Measurements from ENCODE around the gene CCDC85C. TPM values are rescaled to one million over a fixed set of nuclear protein-coding genes. Genes with fewer than 3 reads are reported as not detected.

CCDC85C gene
- total RNA-seq, 2 experiments from 2014 or later: 6.4 to 15.0 TPM

DNA sequence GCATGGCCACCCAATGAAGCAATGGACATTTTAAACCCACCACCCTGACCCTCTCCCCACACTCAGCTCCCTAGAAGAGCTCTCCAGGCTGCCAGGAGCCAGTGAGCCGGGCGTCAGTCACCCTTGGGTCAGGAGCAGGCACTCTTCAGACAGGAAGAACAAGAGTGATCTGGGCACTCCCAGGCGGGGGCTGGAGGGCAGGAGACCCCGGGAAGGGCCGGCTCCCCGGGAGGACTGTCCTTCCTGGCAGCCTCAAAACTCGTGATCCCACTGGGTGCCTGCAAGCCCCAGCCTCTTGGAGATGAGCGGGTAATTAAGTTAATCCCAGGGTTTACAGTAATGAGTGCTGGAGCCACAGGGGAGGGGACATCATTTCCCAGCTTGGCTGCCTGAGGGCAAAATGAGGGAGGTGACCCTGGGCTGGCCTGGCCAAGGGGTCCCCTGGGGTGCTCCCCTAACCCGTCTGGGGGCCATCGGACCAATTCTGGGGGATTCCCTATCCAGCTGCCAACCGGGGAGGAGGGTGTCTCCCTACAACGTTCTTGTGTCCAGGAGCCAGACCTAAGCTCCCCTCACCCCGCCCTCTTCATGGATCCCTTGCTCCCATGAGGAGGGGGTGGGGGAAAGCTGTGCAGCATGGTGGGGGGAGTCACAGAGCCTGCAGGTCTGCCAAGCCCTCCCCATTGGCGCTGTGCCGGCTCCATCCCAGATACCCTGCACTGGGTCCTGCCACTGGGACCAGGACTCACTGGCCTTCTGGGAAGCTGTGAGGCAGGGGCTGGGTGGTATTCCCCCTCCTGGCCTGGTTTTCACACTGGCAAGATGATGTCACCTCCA is 63.6 kb downstream of the CCDC85C start:
- Histone ChIP-seq H4K20me1 (ENCODE audit: insufficient read depth, low read length) (no peaks in the 10 kb centered on the region; the same call in 1 of the 2 replicates), H3K9me2 (ENCODE audit: insufficient read depth, low read length) (no peaks in the 10 kb centered on the region), H3K4me2 (ENCODE audit: low read length) (no peak overlapping the region), H3K9me3 (ENCODE audit: low read length) (no peaks in the 10 kb centered on the region), H3K79me2 (ENCODE audit: insufficient read depth, low read depth, low read length) (no peaks in the 10 kb centered on the region), H3K4me1 (ENCODE audit: insufficient read depth, low read length, poor library complexity, severe bottlenecking) (no peaks in the 10 kb centered on the region), H3K4me3 (ENCODE audit: low read depth, low read length, poor library complexity, severe bottlenecking) (no peak overlapping the region), H3K27ac (ENCODE audit: low read depth, low read length, poor library complexity, severe bottlenecking) (no peak overlapping the region), H3K36me3 (ENCODE audit: insufficient read depth, low read length) (no peaks in the 10 kb centered on the region), H2AFZ (ENCODE audit: low read length) (no peak overlapping the region)
- CTCF ChIA-PET (ENCODE audit: unreplicated experiment): no interaction called here
- intact Hi-C loops (cut with micrococcal nuclease; ENCODE audit: unreplicated experiment): no loop called here
- no TSS peak for BruUV-seq (replicated peaks)
- POLR2A ChIA-PET: interaction anchor here (0.6 to 0.7 kb wide), 2 partner anchors 128 to 147 kb away, joined by 3 read pairs; no protein-coding TSS in a partner anchor
- TF ChIP-seq EZH2phosphoT487 (IDR thresholded peaks at IDR 0.05; ENCODE audit: borderline replicate concordance, low read depth, low read length): no peak
- TF ChIP-seq, protein P1, sequence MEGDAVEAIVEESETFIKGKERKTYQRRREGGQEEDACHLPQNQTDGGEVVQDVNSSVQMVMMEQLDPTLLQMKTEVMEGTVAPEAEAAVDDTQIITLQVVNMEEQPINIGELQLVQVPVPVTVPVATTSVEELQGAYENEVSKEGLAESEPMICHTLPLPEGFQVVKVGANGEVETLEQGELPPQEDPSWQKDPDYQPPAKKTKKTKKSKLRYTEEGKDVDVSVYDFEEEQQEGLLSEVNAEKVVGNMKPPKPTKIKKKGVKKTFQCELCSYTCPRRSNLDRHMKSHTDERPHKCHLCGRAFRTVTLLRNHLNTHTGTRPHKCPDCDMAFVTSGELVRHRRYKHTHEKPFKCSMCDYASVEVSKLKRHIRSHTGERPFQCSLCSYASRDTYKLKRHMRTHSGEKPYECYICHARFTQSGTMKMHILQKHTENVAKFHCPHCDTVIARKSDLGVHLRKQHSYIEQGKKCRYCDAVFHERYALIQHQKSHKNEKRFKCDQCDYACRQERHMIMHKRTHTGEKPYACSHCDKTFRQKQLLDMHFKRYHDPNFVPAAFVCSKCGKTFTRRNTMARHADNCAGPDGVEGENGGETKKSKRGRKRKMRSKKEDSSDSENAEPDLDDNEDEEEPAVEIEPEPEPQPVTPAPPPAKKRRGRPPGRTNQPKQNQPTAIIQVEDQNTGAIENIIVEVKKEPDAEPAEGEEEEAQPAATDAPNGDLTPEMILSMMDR (conservative IDR thresholded peaks at IDR 0.05; ENCODE audit: low read length): no peak
- DNase-seq (ENCODE audit: low spot score): no peak

DNA sequence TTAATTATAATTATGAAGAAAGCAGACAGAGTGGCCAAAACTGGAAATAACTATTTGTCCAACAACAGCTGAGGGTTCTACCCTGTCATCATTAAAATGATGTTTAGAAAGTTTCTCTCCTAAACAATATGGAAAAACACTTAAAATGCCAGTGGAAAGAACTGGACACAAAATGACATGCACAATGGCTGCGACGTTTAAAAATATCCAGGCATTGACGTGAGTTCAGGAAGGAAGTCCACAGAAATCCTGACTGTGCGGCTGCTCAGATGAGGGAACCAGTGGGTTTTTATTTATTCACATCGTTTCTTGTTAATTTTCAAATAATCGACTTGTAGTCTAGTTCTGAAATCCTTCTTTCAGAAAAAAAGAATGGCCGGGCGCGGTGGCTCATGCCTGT is 64.5 kb downstream of the CCDC85C start:
- H3K79me2 ChIP-seq (ENCODE audit: insufficient read depth, low read depth, low read length): no peaks in the 10 kb centered on the region
- no peak overlapping the region for H3K4me2 ChIP-seq (ENCODE audit: low read length)
- no peak overlapping the region for H3K27ac ChIP-seq (ENCODE audit: low read depth, low read length, poor library complexity, severe bottlenecking)
- no peaks in the 10 kb centered on the region; the same call in 1 of the 2 replicates for H4K20me1 ChIP-seq (ENCODE audit: insufficient read depth, low read length)
- H3K4me3 ChIP-seq (ENCODE audit: low read depth, low read length, poor library complexity, severe bottlenecking): no peak overlapping the region
- no peaks in the 10 kb centered on the region for H3K9me3 ChIP-seq (ENCODE audit: low read length)
- H2AFZ ChIP-seq (ENCODE audit: low read length): no peak overlapping the region
- BruUV-seq (replicated peaks): no TSS peak
- ChIA-PET POLR2A (interaction anchor here (0.7 kb wide), 1 partner anchor 148 kb away, joined by 3 read pairs; no protein-coding TSS in a partner anchor), CTCF (ENCODE audit: unreplicated experiment) (no interaction called here)
- H3K4me1 ChIP-seq (ENCODE audit: insufficient read depth, low read length, poor library complexity, severe bottlenecking): no peaks in the 10 kb centered on the region
- no peaks in the 10 kb centered on the region for H3K36me3 ChIP-seq (ENCODE audit: insufficient read depth, low read length)
- H3K9me2 ChIP-seq (ENCODE audit: insufficient read depth, low read length): no peaks in the 10 kb centered on the region
- no peak for DNase-seq (ENCODE audit: low spot score)
- intact Hi-C loops (cut with micrococcal nuclease; ENCODE audit: unreplicated experiment): no loop called here
- no peak for TF ChIP-seq EZH2phosphoT487 (IDR thresholded peaks at IDR 0.05; ENCODE audit: borderline replicate concordance, low read depth, low read length)
- TF ChIP-seq, protein P1 (conservative IDR thresholded peaks at IDR 0.05; ENCODE audit: low read length): no peak

DNA sequence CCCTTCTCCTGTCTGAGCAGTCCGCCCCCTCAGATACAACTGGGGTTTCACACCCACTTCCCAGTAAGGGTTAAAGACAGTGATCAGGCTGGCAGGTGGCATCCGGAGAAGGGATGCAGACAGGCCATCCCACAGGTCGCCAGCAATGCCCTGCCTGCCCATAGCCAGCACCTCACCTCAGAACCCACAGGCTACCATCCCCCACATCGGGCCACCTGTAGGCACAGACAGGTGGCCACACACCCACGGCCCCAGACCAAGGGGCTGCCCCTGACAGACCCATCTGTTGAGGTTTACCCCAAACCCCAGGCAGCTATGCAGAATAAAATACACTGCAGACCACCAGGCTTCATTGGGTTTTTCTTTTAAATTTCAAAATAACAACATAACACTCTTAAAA is 65.3 kb downstream of the CCDC85C start:
- Histone ChIP-seq H2AFZ (ENCODE audit: low read length) (no peak overlapping the region), H3K9me2 (ENCODE audit: insufficient read depth, low read length) (no peaks in the 10 kb centered on the region), H3K36me3 (ENCODE audit: insufficient read depth, low read length) (no peaks in the 10 kb centered on the region), H3K27ac (ENCODE audit: low read depth, low read length, poor library complexity, severe bottlenecking) (no peak overlapping the region), H3K4me1 (ENCODE audit: insufficient read depth, low read length, poor library complexity, severe bottlenecking) (no peaks in the 10 kb centered on the region), H3K9me3 (ENCODE audit: low read length) (no peaks in the 10 kb centered on the region), H3K4me2 (ENCODE audit: low read length) (no peak overlapping the region), H4K20me1 (ENCODE audit: insufficient read depth, low read length) (no peaks in the 10 kb centered on the region; the same call in 1 of the 2 replicates), H3K4me3 (ENCODE audit: low read depth, low read length, poor library complexity, severe bottlenecking) (no peak overlapping the region), H3K79me2 (ENCODE audit: insufficient read depth, low read depth, low read length) (no peaks in the 10 kb centered on the region)
- BruUV-seq (replicated peaks): no TSS peak
- CTCF ChIA-PET (ENCODE audit: unreplicated experiment): no interaction called here
- no peak for DNase-seq (ENCODE audit: low spot score)
- intact Hi-C loops (cut with micrococcal nuclease; ENCODE audit: unreplicated experiment): no loop called here
- no peak for TF ChIP-seq EZH2phosphoT487 (IDR thresholded peaks at IDR 0.05; ENCODE audit: borderline replicate concordance, low read depth, low read length)
- TF ChIP-seq, protein P1 (conservative IDR thresholded peaks at IDR 0.05; ENCODE audit: low read length): no peak
- POLR2A ChIA-PET: no interaction called here

Measured in OCI-LY7 (cell line).